WERI-Rb-1 (cell line): ENCODE results near the gene IRF1.

Experiments used
- DNase-seq: peaks from one replicate; pipeline ENCODE4 v3.0.0-alpha.2; 2020
- H3K27ac ChIP-seq: fragments of 250-450 bp; sonication (Bioruptor Pico); 2 replicates; pipeline ENCODE4 v1.5.1; 2020; ENCODE audit warnings: mild to moderate bottlenecking, moderate library complexity
- H3K27me3 ChIP-seq: fragments of 250-450 bp; sonication (Bioruptor Pico); 2 replicates; pipeline ENCODE4 v1.5.1; 2021; ENCODE audit warnings: mild to moderate bottlenecking, low read depth, moderate library complexity; ENCODE audit not compliant: insufficient read depth, severe bottlenecking
- H3K36me3 ChIP-seq: fragments of 250-450 bp; sonication (Bioruptor Pico); 2 replicates; pipeline ENCODE4 v1.5.1; 2020; ENCODE audit warnings: mild to moderate bottlenecking, moderate library complexity
- H3K4me3 ChIP-seq: 2 replicates; pipeline ENCODE4 v1.5.1; 2011; ENCODE audit warnings: low read depth, mild to moderate bottlenecking, control low read depth, low read length
- H3K9me3 ChIP-seq: fragments of 250-450 bp; sonication (Bioruptor Pico); 2 replicates; pipeline ENCODE4 v1.5.1; 2021; ENCODE audit warnings: mild to moderate bottlenecking, moderate library complexity; ENCODE audit not compliant: severe bottlenecking
- TF ChIP-seq, protein P1 (sequence below): IDR thresholded peaks from 2 replicates; pipeline ENCODE4 v1.5.1; 2011; ENCODE audit warnings: low read depth, mild to moderate bottlenecking, control low read depth, inconsistent platforms, low read length

IRF1 gene

GRCh38 chr5:132472431-132472830 is 18.1 kb downstream of the IRF1 start:
- Histone ChIP-seq H3K27me3 (no peaks in the 10 kb centered on the region), H3K36me3 (no peaks in the 10 kb centered on the region), H3K27ac (no peak overlapping the region), H3K4me3 (no peak overlapping the region), H3K9me3 (no peaks in the 10 kb centered on the region)
- DNase-seq: no peak
- TF ChIP-seq, protein P1, sequence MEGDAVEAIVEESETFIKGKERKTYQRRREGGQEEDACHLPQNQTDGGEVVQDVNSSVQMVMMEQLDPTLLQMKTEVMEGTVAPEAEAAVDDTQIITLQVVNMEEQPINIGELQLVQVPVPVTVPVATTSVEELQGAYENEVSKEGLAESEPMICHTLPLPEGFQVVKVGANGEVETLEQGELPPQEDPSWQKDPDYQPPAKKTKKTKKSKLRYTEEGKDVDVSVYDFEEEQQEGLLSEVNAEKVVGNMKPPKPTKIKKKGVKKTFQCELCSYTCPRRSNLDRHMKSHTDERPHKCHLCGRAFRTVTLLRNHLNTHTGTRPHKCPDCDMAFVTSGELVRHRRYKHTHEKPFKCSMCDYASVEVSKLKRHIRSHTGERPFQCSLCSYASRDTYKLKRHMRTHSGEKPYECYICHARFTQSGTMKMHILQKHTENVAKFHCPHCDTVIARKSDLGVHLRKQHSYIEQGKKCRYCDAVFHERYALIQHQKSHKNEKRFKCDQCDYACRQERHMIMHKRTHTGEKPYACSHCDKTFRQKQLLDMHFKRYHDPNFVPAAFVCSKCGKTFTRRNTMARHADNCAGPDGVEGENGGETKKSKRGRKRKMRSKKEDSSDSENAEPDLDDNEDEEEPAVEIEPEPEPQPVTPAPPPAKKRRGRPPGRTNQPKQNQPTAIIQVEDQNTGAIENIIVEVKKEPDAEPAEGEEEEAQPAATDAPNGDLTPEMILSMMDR: no peak

DNA sequence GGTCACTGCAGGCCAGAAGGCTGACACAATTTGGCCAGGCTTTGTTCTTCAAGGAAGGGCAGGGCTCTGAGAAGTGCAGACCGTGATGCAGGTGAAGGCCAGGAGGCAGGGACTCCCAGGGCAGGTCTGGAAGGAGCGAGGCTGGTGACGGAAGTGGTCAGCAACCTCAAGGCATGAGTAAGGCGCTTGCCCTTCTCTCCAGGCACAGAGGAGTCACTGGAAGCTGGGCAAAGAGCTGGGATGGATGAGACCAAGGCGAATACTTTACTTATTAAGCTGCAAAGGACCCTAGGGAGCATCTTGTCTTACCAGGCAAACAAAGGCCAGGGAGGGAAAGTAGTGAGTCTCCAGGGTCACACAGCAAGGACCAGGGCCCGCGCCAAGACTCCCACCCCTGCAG is 18.6 kb downstream of the IRF1 start:
- TF ChIP-seq, protein P1: no peak
- H3K9me3 ChIP-seq: no peaks in the 10 kb centered on the region
- no peak overlapping the region for H3K4me3 ChIP-seq
- no peak overlapping the region for H3K27ac ChIP-seq
- no peaks in the 10 kb centered on the region for H3K36me3 ChIP-seq
- no peaks in the 10 kb centered on the region for H3K27me3 ChIP-seq
- no peak for DNase-seq

- TF ChIP-seq, protein P1: no peak
- no peak overlapping the region for H3K4me3 ChIP-seq
- no peaks in the 10 kb centered on the region for H3K9me3 ChIP-seq
- H3K27ac ChIP-seq: no peak overlapping the region
- no peaks in the 10 kb centered on the region for H3K27me3 ChIP-seq
- H3K36me3 ChIP-seq: no peaks in the 10 kb centered on the region
- DNase-seq: no peak
Measured at GRCh38 chr5:132471151-132471907, 19.2 kb downstream of the IRF1 start.

DNA sequence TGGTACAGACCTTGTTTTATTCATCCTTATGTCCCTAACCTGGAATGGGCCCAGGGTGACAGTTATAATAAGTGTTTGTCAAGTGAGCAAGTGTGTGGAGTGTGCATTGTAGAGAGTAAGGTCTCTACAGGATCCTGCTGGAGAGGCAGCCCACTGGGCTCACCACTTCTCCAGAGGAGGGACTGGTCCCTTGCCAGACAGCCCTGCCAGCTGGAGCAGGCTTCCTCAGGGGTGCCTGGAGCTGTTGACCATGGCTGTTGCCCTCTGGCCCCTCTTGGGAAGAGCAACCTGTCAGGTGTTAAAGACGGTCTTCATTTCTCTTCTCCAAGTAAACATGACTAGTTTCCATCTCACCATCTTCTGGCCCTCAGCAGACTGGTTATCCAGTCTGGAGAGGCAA is 20.0 kb downstream of the IRF1 start:
- H3K36me3 ChIP-seq: no peaks in the 10 kb centered on the region
- no peak overlapping the region for H3K4me3 ChIP-seq
- no peaks in the 10 kb centered on the region for H3K27me3 ChIP-seq
- H3K9me3 ChIP-seq: no peaks in the 10 kb centered on the region
- no peak overlapping the region for H3K27ac ChIP-seq
- TF ChIP-seq, protein P1: no peak
- no peak for DNase-seq

- H3K27ac ChIP-seq: no peak overlapping the region
- no peaks in the 10 kb centered on the region for H3K36me3 ChIP-seq
- no peak overlapping the region for H3K4me3 ChIP-seq
- H3K9me3 ChIP-seq: no peaks in the 10 kb centered on the region
- H3K27me3 ChIP-seq: no peaks in the 10 kb centered on the region
- no peak for DNase-seq
- TF ChIP-seq, protein P1: no peak
Measured at GRCh38 chr5:132470010-132470392, 20.6 kb downstream of the IRF1 start.
